ENCODE measurements around the gene CFAP74. TPM values are rescaled to one million over a fixed set of nuclear protein-coding genes. Genes with fewer than 3 reads are reported as not detected.

The CFAP74 gene
- total and polyA plus RNA-seq, 2 donors (not counting 3 experiments of a cell fraction or from before 2014, with no cell fraction given), result not detected

GRCh38 chr1:1987142-1987510 is 16.5 kb downstream of the CFAP74 start:
- no peak overlapping the region for H3K4me3 ChIP-seq (replicated peaks in 1 of 3; ENCODE audit: insufficient read depth in 1 of 3, low read depth in 1 of 3, low read length in 3 of 3)
- DNase-seq (ENCODE audit: low read depth, low spot score) (no peak), FAIRE-seq (no peak)
- no peak overlapping the region for H3K27ac ChIP-seq (ENCODE audit: insufficient read depth, low read depth, low read length)
- no peaks in the 10 kb centered on the region for H3K36me3 ChIP-seq (ENCODE audit: control insufficient read depth in 2 of 2, extremely low read depth in 1 of 2, insufficient read depth in 2 of 2, low read length in 2 of 2)
- no peaks in the 10 kb centered on the region for H3K9me3 ChIP-seq (replicated peaks; ENCODE audit: control insufficient read depth, insufficient read depth, low read length)
- ChIA-PET POLR2A (no interaction called here), CTCF (no interaction called here)
- TF ChIP-seq FOS (IDR thresholded peaks at IDR 0.05; ENCODE audit: borderline replicate concordance, insufficient read depth, low read length) (no peak), CTCF (IDR thresholded peaks at IDR 0.05; ENCODE audit: extremely low read depth in 1 of 2, insufficient read depth in 1 of 2, low read depth in 1 of 2, low read length in 2 of 2) (no peak), MYC (IDR thresholded peaks at IDR 0.05; ENCODE audit: low read depth, low read length) (no peak), EZH2 (IDR thresholded peaks at IDR 0.05; ENCODE audit: borderline replicate concordance, low read depth, low read length, severe bottlenecking) (no peak), JUN (IDR thresholded peaks at IDR 0.05; ENCODE audit: borderline replicate concordance, insufficient read depth, insufficient read length, low read depth) (no peak), MAX (IDR thresholded peaks at IDR 0.05; ENCODE audit: insufficient read depth, insufficient read length) (no peak), GATA2 (IDR thresholded peaks at IDR 0.05; ENCODE audit: insufficient read depth, insufficient read length, low read depth, low read length) (no peak)
- no peaks in the 10 kb centered on the region for H3K9me1 ChIP-seq (replicated peaks; ENCODE audit: control insufficient read depth, extremely low read depth, insufficient read depth, low read length)
- no peak overlapping the region for H3K4me2 ChIP-seq (ENCODE audit: insufficient read depth, low read length)
- no peaks in the 10 kb centered on the region for H3K79me2 ChIP-seq (ENCODE audit: control insufficient read depth, insufficient read depth, low read length)
- BruUV-seq (replicated peaks), result no TSS peak
- intact Hi-C loops (cut with micrococcal nuclease), result no loop called here
- H4K20me1 ChIP-seq (replicated peaks; ENCODE audit: control insufficient read depth, extremely low read depth, insufficient read depth, low read length), result no peaks in the 10 kb centered on the region
- dilution Hi-C loops (cut with MboI; ENCODE audit: extremely low pct_ligation_motif_present, low sequenced_read_pairs), result no loop called here
- H3K27me3 ChIP-seq (ENCODE audit: control insufficient read depth in 2 of 2, insufficient read depth in 2 of 2, low read length in 2 of 2), result no peaks in the 10 kb centered on the region
- no peak overlapping the region for H2AFZ ChIP-seq (ENCODE audit: low read depth, low read length)
- no peak overlapping the region for H3K9ac ChIP-seq (replicated peaks; ENCODE audit: extremely low read depth, insufficient read depth, low read length)
- H3K4me1 ChIP-seq (ENCODE audit: control insufficient read depth, extremely low read depth, insufficient read depth, low read length), result no peaks in the 10 kb centered on the region

Measured in endothelial cell of umbilical vein (primary cell).